ENCODE measurements around the gene CEPT1. TPM values are rescaled to one million over a fixed set of nuclear protein-coding genes. Genes with fewer than 3 reads are reported as not detected.

Gene CEPT1
- total RNA-seq, 1 experiment from 2014 or later: 28.8 TPM

DNA sequence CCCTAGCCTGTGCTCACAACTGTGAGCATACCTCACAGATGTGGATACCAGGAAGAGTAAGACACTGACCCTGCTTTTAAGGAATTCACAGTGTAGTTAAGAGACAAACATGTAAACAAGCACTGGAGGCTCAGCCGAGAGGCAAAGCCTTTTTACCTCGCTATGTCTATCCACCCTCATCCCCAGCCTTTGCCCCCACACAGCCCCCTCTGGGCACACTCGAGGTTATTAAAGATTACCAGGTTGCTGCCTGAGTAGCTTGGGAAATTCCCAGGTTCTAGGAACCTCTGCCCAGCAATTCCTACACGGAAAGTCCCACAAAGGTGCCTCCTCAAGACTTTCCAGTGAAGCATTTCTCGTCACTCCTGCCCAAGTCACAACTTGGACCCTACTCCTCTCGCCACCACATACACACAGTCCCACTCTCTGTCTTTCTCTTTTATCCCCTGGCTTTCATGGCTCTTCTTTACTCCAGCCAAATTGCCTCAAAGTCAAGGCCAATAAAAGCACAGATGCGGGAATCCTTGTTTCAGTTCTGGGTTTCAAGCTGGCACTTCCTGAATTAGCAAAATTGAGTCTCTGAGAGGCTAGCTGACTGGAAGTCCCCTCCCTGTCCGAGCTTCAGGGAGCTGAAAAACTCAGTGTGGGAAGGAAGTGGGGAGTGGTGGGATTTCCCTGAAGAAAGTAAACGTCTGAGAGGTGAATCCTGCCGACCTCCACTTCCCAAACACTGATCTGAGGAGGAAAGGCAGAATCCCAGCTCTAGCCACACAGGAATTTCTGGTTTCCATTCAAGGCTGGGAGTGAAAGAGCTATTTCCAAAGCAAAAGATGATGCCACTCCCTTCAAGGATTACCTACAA, 52.9 kb downstream of the CEPT1 start:
- DNase-seq (ENCODE audit: low read depth): no peak

- DNase-seq (ENCODE audit: low read depth): no peak
These were observed 53.9 kb downstream of the CEPT1 start for GRCh38 chr1:111193712-111194480.

DNA sequence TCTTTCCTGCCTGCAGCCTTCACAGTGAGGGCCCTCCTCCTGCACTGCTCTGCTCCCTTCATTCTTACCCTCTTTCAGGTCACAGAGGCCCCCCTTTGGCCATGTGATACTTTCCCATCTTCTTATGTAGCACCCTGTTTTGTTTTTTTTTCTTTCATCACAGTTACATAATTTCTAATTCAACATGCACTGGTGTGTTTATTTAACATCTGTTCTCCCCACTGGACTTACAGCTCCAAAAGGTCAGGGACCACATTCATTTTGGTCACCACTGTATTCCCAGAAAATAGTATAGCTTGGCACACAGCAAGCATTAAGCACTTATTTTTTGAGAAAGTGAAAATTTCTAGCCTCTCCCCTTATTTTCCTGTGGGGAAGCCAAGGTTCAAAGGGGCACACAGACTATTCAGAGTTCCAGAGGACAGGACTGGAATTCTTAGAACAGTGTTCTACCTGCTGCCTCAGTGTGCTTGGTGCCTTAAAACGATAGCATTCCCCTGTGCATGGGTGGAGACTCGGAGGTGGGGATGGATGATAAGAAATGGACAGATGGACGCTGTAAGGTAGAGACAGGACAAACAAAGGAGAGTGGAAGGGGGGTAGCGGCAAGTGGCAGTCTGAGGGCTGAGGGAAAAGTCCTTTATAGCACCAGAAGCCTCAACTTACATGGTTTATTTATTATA, 55.1 kb downstream of the CEPT1 start:
- no peak for DNase-seq (ENCODE audit: low read depth)

DNA sequence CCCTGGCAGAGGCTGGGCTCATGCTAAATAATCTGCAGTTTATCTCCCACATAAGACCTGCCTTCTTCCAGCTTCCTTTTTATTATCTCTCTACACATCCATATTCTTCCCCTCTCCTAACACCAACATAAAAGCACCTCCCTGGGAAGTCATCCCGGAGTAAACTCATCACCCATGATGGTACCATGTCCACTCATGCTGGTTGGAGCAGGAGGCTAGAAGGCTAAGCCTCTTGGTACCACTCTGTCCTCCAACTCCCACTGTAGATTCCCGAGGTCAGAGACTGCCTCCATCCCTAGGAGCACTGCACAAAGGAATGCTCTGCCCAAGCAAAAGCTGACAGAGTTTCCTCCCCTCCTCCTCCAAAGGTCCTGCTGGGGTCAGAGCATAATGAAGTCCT, 56.2 kb downstream of the CEPT1 start:
- DNase-seq (ENCODE audit: low read depth): no peak

DNA sequence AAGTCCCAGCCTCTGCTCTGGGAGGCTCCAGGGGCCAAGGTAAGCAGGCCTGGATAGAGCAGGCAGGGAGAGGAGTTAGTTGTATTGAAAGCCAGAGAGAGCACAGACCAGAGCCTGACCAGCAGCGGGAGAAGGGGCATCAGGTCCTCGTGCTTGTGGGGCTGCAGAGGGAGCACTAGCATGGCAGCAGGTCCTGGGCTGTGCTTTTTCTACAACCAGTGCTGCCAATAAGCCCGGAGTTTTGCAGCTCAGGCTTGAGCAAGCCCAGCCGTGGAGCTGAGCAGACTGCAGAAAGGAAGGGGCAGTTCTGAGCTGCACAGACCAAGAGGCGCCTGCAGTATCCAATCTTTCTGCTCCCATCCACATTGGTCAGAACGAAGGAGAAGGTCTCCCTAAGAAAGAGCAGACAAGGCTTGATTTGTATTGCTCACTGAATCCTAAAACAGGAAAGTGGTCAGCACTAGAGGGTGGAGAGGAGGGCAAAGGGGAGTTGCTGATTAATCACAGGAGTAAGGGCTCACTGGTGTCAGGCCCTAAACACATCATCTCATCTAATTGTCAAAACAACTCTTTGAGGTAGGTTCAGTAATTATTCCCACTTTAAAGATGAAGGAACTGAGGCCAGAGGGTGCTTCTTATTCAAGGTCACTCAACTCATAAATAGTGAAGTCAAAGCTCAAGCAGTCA, 57.7 kb downstream of the CEPT1 start:
- DNase-seq (ENCODE audit: low read depth): no peak

DNA sequence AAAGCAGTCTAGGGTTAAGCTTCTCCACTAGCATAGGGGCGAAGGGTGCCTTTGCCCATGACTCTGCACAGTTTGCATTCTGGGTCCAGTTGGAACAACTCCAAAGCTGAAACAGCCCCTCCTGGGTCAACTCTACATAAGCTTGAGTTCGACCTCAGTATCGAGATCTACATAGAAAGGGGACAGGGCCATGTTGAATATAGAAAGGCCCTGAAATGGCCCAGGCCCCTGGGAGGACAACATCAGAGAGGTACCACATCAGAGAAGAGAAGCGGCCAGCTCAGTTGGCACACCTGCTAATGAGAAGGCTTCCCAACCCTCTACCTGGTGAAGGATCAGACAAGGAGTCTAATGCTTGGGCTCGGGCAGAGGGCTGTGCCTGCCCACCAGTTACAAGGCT, 58.8 kb downstream of the CEPT1 start:
- no peak for DNase-seq (ENCODE audit: low read depth)

DNA sequence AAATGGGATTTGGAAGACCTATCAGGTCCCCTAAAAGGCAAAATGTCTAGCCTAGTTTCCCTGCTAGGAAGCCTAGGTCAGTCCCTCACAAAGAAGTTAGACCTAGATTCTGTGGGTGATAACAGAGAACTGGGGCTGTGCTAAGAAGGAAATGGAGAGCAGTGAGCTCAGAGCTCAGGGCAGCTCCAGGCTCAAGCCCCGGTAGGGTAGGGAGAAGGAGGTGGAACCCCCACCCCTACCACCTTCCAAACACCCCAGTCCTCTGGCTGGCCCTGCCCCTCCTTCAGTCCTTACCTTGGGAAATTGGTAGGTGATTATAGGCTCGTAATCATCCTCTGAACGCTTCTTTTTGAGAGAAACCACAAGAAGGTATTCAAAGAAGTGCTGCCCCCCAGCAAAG, 59.3 kb downstream of the CEPT1 start:
- DNase-seq (ENCODE audit: low read depth): no peak

DNA sequence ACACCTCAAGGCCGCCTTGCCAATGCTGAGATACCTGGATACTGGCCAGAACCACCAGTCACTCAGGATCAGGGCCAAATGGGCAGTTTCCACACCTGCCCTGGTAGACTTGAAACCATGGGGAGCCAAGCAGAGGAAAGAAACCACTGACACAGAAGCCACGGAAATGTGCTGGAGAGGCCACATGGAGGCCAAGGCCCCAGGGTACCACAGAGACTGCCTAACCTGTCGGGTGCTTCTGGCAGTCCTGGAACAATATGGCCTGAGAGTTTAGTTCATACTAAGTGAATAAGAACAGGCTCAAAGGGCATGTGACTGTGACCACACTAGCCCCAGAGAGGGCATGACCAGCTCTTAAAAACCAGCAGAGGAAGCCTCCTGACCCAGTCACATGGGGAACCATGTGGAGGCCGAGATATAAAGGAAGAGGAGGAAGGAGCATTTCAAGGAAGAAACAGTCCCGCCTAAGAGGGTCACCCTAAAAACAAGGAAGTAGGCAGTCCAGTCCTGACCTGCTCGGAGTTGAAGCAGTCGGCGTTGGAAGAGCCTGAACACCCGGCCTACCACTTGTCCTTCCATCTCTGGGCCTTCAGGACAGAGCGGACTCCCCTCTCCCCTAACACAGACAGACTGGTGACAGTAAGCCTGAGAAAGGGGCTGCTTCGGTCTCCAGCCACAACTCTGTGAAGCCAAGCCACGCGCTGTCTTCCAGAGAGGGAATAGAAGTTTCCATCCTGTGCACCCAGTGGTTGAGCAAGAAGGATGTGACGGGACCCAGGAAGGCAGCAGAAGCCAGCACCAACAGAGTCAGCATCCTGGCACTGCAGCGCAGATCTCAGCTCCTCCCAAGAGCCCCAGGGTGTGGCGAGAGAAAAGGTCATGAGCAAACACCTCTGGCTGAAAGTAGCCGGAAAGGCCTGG, 60.1 kb downstream of the CEPT1 start, which contains the start of gene DENND2D:
Gene DENND2D (minus strand): TSS at position 766 of the 921 bp plus-strand sequence. CDS start 187 bp downstream, at position 579.
- DNase-seq (ENCODE audit: low read depth): no peak

GRCh38 chr1:111200802-111201161, 60.8 kb downstream of the CEPT1 start:
- no peak for DNase-seq (ENCODE audit: low read depth)

DNA sequence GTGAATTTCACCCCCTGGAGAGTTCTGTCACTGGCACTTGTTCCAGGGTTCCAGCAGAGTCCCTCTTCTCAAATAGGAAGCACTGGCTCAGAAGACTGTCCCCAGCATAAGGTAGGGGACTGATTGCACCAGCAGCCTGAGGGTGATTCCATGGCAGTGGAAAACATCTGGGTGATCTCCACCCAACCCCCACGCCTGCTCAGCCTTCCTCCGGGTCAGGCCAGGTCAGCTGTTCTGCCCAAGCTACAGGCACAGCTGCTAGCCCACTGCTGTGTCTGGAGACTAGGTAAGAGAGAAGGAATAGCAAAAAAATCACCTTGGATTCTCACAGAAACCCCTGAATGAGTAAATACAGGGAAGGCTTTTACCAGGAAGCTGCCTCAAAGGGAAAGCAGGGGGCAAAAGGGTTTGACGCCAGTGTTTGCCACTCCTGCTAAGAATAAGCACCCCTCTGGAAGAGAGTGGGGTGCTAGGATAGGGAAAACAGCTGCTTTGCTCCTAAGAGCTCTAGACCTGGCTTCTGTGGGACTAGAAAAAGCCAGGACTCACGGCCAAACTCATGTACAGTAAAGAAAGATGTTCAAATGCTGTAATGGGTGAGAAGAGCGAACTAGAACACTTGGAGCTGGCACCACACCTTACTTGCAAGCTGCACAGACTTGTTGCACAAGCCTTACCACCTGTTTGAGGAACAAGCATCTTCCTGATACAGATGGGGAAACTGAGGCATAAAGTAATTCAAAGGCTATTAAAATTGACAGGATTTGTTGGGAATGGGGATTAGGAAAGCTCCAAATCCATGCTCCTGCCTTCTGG, 61.5 kb downstream of the CEPT1 start:
- DNase-seq (ENCODE audit: low read depth): no peak

- no peak for DNase-seq (ENCODE audit: low read depth)
These were observed 62.3 kb downstream of the CEPT1 start for GRCh38 chr1:111202366-111202706.

- DNase-seq (ENCODE audit: low read depth): no peak
These were observed 62.9 kb downstream of the CEPT1 start for GRCh38 chr1:111202707-111203623.

DNA sequence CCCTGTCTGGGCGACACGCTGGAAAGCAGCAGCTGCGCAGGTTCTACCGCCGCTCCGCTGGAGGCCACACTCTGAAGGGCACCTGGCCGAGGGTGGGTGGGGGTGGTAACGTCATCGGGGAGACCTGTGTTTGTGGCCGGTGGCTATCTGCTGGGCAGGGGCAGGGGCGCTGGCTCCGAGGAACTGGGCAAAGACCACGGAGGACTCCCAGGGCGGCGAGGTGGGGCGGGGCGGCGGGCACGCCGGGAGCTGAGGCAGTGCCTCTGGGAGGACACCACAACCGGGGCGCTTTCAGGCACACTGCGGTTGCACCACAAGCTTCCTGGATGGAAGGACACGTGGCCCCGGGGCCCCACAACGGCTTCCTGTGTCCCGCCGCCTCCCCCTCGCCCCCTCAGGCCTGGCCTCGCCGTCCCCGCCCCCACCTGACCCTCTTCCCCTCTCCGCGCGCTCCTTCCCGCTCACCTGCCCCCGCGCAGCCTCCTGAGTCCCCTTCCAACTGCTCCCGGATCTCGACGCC, 63.7 kb downstream of the CEPT1 start:
- DNase-seq (ENCODE audit: low read depth): no peak

DNA sequence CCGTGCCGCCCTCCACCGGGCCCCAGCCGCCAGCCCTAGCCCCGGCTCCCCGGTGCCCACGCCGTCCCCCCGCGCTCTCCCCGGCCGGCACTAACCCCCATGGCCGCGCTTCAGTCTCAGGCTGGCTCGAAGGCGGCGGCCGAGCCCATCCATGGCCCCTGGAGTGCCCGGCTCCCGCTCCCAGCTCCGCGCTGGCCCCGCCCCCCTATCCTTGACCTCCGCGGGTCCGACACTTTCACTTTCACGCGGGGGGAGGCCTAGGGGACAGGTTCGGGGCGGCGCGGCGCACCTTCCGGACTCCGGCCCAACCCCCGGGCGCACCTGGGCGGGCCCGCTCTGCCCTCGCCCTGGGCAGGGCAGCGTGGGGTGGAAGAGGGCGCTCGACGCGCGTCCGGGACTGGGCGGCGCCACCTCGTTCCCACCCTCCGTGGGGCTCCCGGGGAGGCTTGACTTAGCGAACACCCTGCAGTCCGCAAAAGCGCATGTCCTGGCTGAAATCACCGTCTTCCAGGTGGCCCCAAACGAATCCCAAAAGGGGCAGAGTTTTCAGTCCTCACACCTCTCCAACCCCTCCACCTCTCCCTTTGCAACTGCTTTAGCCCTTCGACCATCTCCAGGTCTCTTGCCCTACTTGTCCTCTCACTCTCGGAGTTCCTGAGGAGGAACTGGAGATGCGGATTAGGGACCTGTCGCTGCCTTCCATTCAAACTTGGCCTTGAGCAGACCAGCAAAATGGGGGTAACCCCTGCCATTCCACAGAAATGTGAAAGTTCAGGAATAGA, 64.4 kb downstream of the CEPT1 start:
- no peak for DNase-seq (ENCODE audit: low read depth)

- DNase-seq (ENCODE audit: low read depth): no peak
These were observed 65.1 kb downstream of the CEPT1 start for GRCh38 chr1:111204983-111205713.

DNA sequence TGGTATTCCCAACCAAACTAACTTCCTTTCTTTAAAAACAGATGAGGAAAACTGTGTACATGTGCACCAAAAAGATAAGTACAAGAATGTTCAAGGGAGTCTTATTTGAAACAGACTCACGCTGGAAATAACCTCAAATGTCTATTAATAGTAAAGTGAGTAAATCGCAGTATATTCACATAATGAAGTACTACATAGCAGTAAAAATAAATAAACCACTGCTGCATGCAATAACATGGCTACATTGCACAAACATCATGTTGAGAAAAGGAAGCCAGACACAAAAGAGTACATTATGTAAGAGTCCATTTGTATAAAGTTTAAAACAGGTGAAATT, 65.7 kb downstream of the CEPT1 start:
- DNase-seq (ENCODE audit: low read depth): no peak

GRCh38 chr1:111208921-111209320, 68.9 kb downstream of the CEPT1 start:
- DNase-seq (ENCODE audit: low read depth): no peak
